ENCODE measurements around the gene HOOK1.

The HOOK1 gene

GRCh38 chr1:59814901-59815825 is at the start of gene HOOK1:
Gene HOOK1, plus strand, starts transcription at chr1:59814949. Its CDS starts 169 bp downstream, at chr1:59815118.
- H3K4me3 ChIP-seq = peak within 1 kb of the TSS; percentile 74
- H3K36me3 ChIP-seq (ENCODE audit: insufficient read depth, low read length) = no peaks in the 10 kb centered on the region
- no peaks in the 10 kb centered on the region for H3K9me3 ChIP-seq (ENCODE audit: low read depth, low read length)
- DNase-seq (ENCODE audit: low read depth, low spot score) = no peak
- H3K27ac ChIP-seq = no peak within 1 kb of the TSS
- peak within 1 kb of the TSS; percentile 58 for H3K9ac ChIP-seq (ENCODE audit: insufficient read length)
- TF ChIP-seq POLR2AphosphoS5 (IDR thresholded peaks at IDR 0.05; ENCODE audit: borderline replicate concordance, low read depth, low read length) (no peak), FOXP2 (optimal IDR thresholded peaks at IDR 0.05; ENCODE audit: control extremely low read depth, extremely low read length, insufficient read depth) (no peak), EZH2 (IDR thresholded peaks at IDR 0.05) (no peak)

GRCh38 chr1:59765011-59765730 is 49.6 kb upstream of the HOOK1 start:
- H3K27ac ChIP-seq = no peak overlapping the region
- no peak for DNase-seq (ENCODE audit: low read depth, low spot score)
- peak overlapping the region; percentile 66 for H3K9ac ChIP-seq (ENCODE audit: insufficient read length)
- no peaks in the 10 kb centered on the region for H3K9me3 ChIP-seq (ENCODE audit: low read depth, low read length)
- H3K4me3 ChIP-seq = no peak overlapping the region
- no peaks in the 10 kb centered on the region for H3K36me3 ChIP-seq (ENCODE audit: insufficient read depth, low read length)
- TF ChIP-seq FOXP2 (optimal IDR thresholded peaks at IDR 0.05; ENCODE audit: control extremely low read depth, extremely low read length, insufficient read depth) = no peak
- no peak for TF ChIP-seq EZH2 (IDR thresholded peaks at IDR 0.05)
- no peak for TF ChIP-seq POLR2AphosphoS5 (IDR thresholded peaks at IDR 0.05; ENCODE audit: borderline replicate concordance, low read depth, low read length)

GRCh38 chr1:59766227-59766855 is 48.4 kb upstream of the HOOK1 start:
- no peaks in the 10 kb centered on the region for H3K9me3 ChIP-seq (ENCODE audit: low read depth, low read length)
- TF ChIP-seq FOXP2 (optimal IDR thresholded peaks at IDR 0.05; ENCODE audit: control extremely low read depth, extremely low read length, insufficient read depth) (no peak), POLR2AphosphoS5 (IDR thresholded peaks at IDR 0.05; ENCODE audit: borderline replicate concordance, low read depth, low read length) (0 out of 2 replicates have a peak, but pooled peaks have one; percentile 25)
- H3K9ac ChIP-seq (ENCODE audit: insufficient read length) = peak overlapping the region; percentile 66
- DNase-seq (ENCODE audit: low read depth, low spot score) = no peak
- H3K27ac ChIP-seq = peak overlapping the region; percentile 97
- H3K4me3 ChIP-seq = peak overlapping the region; percentile 69
- no peaks in the 10 kb centered on the region for H3K36me3 ChIP-seq (ENCODE audit: insufficient read depth, low read length)

GRCh38 chr1:59767119-59767518 is 47.6 kb upstream of the HOOK1 start:
- no peaks in the 10 kb centered on the region for H3K9me3 ChIP-seq (ENCODE audit: low read depth, low read length)
- TF ChIP-seq POLR2AphosphoS5 (IDR thresholded peaks at IDR 0.05; ENCODE audit: borderline replicate concordance, low read depth, low read length) (peak; percentile 23; the same call in 1 of the 2 replicates), EZH2 (IDR thresholded peaks at IDR 0.05) (no peak)
- peak; percentile 82 for DNase-seq (ENCODE audit: low read depth, low spot score)
- peak overlapping the region; percentile 97 for H3K27ac ChIP-seq
- H3K4me3 ChIP-seq = peak overlapping the region; percentile 69
- no peaks in the 10 kb centered on the region for H3K36me3 ChIP-seq (ENCODE audit: insufficient read depth, low read length)
- peak overlapping the region; percentile 66 for H3K9ac ChIP-seq (ENCODE audit: insufficient read length)

- Histone ChIP-seq H3K9me3 (ENCODE audit: low read depth, low read length) (no peaks in the 10 kb centered on the region), H3K36me3 (ENCODE audit: insufficient read depth, low read length) (no peaks in the 10 kb centered on the region), H3K9ac (ENCODE audit: insufficient read length) (no peak overlapping the region), H3K27ac (peak overlapping the region; percentile 70), H3K4me3 (no peak overlapping the region; the same call in 1 of the 2 replicates)
- no peak for TF ChIP-seq EZH2 (IDR thresholded peaks at IDR 0.05)
- no peak for TF ChIP-seq FOXP2 (optimal IDR thresholded peaks at IDR 0.05; ENCODE audit: control extremely low read depth, extremely low read length, insufficient read depth)
- no peak for TF ChIP-seq POLR2AphosphoS5 (IDR thresholded peaks at IDR 0.05; ENCODE audit: borderline replicate concordance, low read depth, low read length)
- no peak for DNase-seq (ENCODE audit: low read depth, low spot score)
Measured at GRCh38 chr1:59768792-59769735, 45.7 kb upstream of the HOOK1 start.

GRCh38 chr1:59769736-59770095 is 45.0 kb upstream of the HOOK1 start:
- Histone ChIP-seq H3K4me3 (no peak overlapping the region; the same call in 1 of the 2 replicates), H3K9me3 (ENCODE audit: low read depth, low read length) (no peaks in the 10 kb centered on the region), H3K27ac (peak overlapping the region; percentile 70; the same call in 1 of the 2 replicates), H3K9ac (ENCODE audit: insufficient read length) (no peak overlapping the region), H3K36me3 (ENCODE audit: insufficient read depth, low read length) (no peaks in the 10 kb centered on the region)
- TF ChIP-seq POLR2AphosphoS5 (IDR thresholded peaks at IDR 0.05; ENCODE audit: borderline replicate concordance, low read depth, low read length) (0 out of 2 replicates have a peak, but pooled peaks have one; percentile 20), EZH2 (IDR thresholded peaks at IDR 0.05) (no peak), FOXP2 (optimal IDR thresholded peaks at IDR 0.05; ENCODE audit: control extremely low read depth, extremely low read length, insufficient read depth) (no peak)
- DNase-seq (ENCODE audit: low read depth, low spot score) = no peak

- Histone ChIP-seq H3K9ac (ENCODE audit: insufficient read length) (no peak overlapping the region), H3K9me3 (ENCODE audit: low read depth, low read length) (no peaks in the 10 kb centered on the region), H3K36me3 (ENCODE audit: insufficient read depth, low read length) (no peaks in the 10 kb centered on the region), H3K27ac (no peak overlapping the region), H3K4me3 (no peak overlapping the region)
- TF ChIP-seq FOXP2 (optimal IDR thresholded peaks at IDR 0.05; ENCODE audit: control extremely low read depth, extremely low read length, insufficient read depth) (no peak), EZH2 (IDR thresholded peaks at IDR 0.05) (no peak), POLR2AphosphoS5 (IDR thresholded peaks at IDR 0.05; ENCODE audit: borderline replicate concordance, low read depth, low read length) (no peak)
- DNase-seq (ENCODE audit: low read depth, low spot score) = no peak
Measured at GRCh38 chr1:59771361-59771760, 43.4 kb upstream of the HOOK1 start.
